M059J (cell line): ENCODE data around the gene SIM1. TPM values are rescaled to one million over a fixed set of nuclear protein-coding genes. Genes with fewer than 3 reads are reported as not detected.

Source experiments
- DNase-seq: peaks from one replicate; pipeline ENCODE4 v3.0.0-alpha.2; 2012; ENCODE audit warnings: low read depth
- total RNA-seq: library from RNA; depleted of rRNA; stranded (reverse); fragments of >200 nt; shearing (Covaris generic); gene quantifications from 2 replicates; pipeline ENCODE4 v1.2.3, GENCODE V29; 2014

The SIM1 gene
- total RNA-seq, 1 experiment from 2014 or later, result 7.8 TPM

- DNase-seq, result peak; percentile 85
Measured at GRCh38 chr6:100353276-100354015, 111.3 kb downstream of the SIM1 start.

DNA sequence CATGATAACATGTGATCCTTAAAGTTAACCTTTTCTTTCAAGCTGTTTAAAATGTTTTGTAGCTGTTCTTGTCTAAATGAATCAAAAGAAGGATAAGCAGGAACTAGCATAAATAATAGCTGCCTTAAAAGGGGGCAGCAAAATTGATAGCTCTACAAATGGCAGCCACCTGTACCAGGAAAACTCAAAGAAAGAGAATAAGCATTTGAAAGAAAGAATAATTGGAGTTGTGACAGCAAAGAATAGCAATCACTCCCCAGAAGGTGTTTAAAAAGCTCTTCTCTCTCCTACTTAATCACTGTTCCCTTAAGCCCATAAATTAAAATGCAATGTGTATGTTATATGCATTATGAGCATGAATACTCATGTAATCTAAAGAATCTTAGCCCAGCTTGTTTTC, 114.6 kb downstream of the SIM1 start:
- no peak for DNase-seq

GRCh38 chr6:100349366-100349765, 115.4 kb downstream of the SIM1 start:
- no peak for DNase-seq

GRCh38 chr6:100347901-100348550, 116.7 kb downstream of the SIM1 start:
- DNase-seq, result peak; percentile 84

DNA sequence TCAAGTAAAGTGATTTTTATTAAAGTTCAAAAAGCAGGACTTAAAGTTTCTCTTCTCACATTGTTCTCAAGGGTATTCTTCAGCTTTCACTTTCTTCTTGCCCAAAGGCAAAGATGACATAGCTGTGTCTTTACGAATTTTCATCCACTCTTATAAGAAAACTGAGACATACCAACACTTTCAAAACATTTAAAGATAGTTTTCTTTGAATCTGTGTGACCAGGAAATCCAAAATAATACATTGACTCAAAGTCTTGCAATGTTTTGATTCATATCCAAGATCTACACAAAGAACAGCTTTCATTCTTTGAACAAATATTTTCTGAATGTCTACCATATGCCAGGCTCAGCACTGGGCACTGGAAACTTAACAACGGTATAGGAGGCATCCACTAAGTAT, 117.9 kb downstream of the SIM1 start:
- peak; percentile 82 for DNase-seq

- peak; percentile 60 for DNase-seq
Measured at GRCh38 chr6:100346203-100346602, 118.5 kb downstream of the SIM1 start.

GRCh38 chr6:100344761-100345160, 120.0 kb downstream of the SIM1 start:
- peak; percentile 94 for DNase-seq

DNA sequence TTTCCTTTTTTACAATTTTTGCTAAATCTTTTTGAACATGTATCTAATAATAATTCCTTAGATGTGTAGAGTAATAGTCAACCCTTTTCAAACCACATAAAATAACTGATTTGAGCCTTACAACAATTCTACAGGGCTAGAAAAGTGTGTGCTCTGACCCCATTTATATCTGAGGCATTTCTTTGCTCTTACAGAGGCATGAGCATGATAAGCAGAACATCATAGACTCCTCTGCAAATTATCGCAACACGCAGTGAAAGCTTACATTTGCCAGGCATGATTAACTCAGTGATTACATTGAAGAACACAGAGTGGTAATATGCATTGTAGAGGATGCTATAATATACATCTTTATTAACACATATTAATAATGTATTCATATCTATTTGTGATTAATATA, 120.4 kb downstream of the SIM1 start:
- no peak for DNase-seq

DNA sequence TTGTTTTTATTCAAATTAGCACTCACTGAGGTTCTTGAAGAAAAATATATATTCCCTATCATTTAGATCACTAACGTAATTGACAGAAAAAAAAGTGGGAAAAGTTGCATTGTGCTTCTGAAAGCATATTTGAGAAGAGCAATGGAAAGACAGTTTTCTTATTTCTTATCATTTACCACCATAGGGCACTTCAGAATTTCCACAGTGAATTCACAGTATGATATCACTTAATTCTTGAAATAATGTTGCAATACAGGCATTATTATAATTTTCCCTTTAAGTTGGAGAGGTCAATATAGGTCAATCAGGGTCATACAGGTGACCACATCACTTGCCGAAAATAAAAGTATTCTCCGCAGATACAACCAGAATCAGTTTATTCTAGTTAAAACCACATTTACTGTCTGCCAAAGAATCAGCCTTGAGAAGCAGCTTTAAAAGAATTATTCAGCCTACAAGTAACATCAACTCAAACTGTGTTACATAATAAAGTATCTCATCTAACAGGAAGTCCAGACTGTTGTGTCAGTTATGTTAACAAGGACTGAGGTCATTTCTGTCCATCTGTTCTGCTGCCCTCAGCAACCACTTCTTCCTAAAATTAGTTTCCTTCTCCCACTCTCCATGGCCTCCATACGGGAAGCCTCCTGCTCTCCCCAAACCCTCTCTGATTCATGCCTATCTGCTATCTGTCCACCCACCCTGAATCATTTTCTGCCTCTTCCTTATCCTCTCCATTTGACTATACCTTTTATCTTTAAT, 121.2 kb downstream of the SIM1 start:
- DNase-seq, result peak; percentile 82

- DNase-seq, result peak; percentile 89
Measured at GRCh38 chr6:100342830-100343229, 121.9 kb downstream of the SIM1 start.

GRCh38 chr6:100339574-100340255, 125.0 kb downstream of the SIM1 start:
- peak; percentile 52 for DNase-seq

GRCh38 chr6:100338090-100338489, 126.6 kb downstream of the SIM1 start:
- DNase-seq, result no peak

GRCh38 chr6:100336876-100337275, 127.8 kb downstream of the SIM1 start:
- DNase-seq, result no peak

DNA sequence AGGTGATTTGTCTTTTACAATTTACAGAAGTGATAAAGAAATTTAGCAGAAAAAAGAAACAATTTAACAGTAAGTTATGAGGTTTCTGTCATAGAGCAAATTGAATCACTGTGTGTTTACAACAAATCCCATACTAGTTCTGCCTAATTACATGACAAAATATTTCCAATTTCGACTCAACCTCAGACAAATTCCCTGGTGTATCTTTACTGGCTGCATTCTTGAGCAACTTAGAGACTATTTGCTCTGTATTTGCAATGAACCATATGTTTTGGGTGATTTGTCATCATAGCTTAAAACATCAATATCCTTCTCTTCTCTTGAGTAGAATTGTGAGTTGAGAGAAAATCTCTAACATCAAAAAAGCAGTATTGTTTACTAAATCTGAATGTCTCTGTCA, 128.7 kb downstream of the SIM1 start:
- no peak for DNase-seq
